ENCODE results near the gene RANBP10.

- TF ChIP-seq CTCF (conservative IDR thresholded peaks at IDR 0.05 in 1 of 2, IDR thresholded peaks at IDR 0.05 in 1 of 2; ENCODE audit: extremely low read depth in 1 of 2, insufficient read depth in 1 of 2, low read depth in 1 of 2, low read length in 2 of 2) (no peak), EZH2 (IDR thresholded peaks at IDR 0.05; ENCODE audit: borderline replicate concordance, low read length) (no peak)
These were observed 59.5 kb downstream of the RANBP10 start for GRCh38 chr16:67746846-67747245.
